Esophagus mucosa (tissue), 1 donor: Measurements from ENCODE around the gene GMFB. TPM values are rescaled to one million over a fixed set of nuclear protein-coding genes. Genes with fewer than 3 reads are reported as not detected.
A peak's percentile ranks its signal among the peaks of the same experiment; 100 is the strongest.

Source experiments
- ATAC-seq: fragments of 200-7000 bp; cut with Tn5 transposase; one replicate; pipeline ENCODE4 v1.9.1; 2020
- total RNA-seq: library from RNA; stranded (reverse); gene quantifications from one replicate; pipeline ENCODE4 v1.2.4, GENCODE V29; 2023
- donor health status: DM: yes; HTN: yes; CAD: no.

Gene GMFB
- 25.3 TPM for total RNA-seq

DNA sequence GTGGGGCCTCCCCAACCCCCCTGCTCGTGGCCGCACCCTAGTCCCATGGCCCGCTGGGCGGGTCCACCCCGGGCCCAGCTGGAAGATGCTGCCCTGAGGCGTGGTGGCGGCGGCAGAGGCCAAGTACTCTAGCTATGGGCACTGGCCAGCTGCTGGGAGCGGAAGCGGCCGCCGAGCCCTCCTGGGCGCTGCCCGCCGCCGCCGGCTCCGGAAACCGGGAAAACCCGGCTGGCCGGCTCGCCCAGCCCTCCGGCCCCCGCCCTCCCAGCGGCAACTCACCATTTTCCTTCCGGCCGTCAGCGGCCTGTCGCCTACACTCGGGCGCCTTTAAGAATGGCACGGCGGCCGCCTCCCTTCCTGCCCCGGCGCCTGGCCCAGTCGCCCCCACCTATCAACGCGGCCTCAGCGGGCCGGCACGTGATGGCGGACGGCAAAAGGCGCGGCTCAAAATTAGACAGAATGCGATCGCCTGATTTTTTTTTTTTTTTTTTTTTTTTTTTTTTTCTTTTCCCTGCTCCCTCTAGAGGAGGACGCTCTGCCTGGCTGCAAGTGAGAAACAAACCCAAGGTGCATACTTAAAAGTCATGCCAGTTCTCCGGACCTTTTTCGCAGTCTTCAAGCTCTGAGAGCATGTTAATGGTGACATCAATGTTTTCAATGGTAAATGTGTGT lies at the start of gene GMFB:
Gene GMFB (minus strand): TSS at position 335 of the 672 bp plus-strand sequence. CDS start 53 bp downstream, at position 282.
- ATAC-seq: peak; percentile 97

DNA sequence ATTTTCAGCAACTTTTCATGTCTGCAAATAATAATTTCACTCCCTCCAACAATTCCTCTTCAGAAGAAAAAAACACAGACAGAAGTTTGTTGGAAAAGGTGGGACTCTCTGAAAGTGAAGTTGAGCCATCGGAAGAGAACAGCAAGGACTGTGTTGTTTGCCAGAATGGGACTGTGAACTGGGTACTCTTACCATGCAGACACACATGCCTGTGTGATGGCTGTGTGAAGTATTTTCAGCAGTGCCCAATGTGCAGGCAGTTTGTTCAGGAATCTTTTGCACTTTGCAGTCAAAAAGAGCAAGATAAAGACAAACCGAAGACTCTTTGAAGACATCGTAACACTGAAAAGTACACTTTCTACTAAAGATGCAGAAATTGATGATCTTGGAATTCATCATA lies 49.3 kb upstream of the GMFB start:
- no peak for ATAC-seq

DNA sequence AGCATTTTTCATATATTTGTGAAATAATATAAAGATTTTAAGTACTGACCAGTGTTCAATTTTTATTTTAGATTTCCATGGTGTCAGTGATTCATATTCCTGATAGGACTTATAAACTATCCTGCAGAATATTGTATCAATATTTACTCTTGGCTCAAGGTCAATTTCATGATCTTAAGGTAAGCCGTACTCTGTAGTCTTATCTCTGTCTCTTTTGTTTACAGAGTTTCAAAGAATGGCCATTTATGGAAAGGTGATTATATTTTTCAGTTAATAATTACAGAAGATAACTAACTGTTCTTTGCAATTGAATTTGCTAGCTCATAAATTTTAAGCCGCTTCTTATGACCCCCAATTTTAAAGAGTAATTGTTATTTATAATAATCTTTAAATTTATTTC lies 48.9 kb upstream of the GMFB start:
- ATAC-seq: no peak

DNA sequence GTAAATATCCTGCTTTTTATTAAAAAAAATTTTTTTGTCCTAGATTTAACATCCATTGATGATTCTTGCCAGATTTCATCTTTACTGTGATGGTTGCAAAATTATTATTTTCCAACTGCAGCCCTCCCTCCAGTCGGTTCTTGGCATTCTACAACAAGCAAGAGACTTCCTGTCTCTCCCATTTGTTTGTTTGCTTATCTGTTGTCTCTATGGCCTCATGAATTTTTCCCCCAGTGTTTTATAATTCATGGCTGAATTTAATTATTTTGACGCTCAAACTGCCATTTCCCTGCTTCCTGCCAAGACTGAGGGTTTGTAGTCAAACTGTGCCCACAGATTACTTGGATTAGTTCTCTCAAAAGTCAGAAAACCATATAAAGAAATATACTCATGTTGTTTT lies 46.9 kb upstream of the GMFB start:
- no peak for ATAC-seq

DNA sequence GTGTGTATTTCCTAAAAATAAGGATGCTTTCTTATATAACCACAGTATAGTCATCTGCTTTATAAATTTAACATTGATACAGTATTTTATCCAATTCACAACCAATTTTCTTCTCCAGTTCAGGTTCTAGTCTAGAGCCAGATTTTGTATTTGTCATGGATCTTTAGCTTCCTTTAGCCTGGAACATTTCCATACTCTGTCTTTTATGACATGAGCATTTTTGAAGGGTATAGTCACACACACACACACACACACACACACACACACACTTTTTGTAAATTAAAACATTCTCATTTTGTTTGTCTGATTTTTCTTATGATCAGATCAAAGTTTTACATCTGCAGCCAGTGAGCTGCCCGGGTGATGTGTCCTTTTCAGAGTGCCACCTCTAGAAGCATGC lies 46.3 kb upstream of the GMFB start:
- ATAC-seq: no peak

DNA sequence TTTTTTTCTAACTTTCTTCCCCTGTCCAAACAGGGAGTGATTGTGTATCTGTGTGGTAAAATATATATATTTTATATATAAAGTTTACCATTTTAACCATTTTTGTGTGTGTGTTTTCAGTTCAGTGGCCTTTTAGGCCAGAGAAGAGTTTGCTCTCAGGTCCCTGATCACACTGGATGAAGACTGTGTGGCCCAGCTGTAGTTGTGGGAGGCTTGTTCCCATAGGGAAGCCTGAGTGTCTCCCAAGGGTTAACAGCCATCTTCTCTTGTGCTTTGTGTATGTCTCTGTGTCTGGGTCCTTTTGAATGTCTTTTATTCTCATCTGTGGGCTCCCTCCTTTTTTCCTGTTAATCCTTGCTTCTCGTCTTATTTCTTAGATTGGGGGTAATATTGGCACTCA lies 44.3 kb upstream of the GMFB start:
- no peak for ATAC-seq

DNA sequence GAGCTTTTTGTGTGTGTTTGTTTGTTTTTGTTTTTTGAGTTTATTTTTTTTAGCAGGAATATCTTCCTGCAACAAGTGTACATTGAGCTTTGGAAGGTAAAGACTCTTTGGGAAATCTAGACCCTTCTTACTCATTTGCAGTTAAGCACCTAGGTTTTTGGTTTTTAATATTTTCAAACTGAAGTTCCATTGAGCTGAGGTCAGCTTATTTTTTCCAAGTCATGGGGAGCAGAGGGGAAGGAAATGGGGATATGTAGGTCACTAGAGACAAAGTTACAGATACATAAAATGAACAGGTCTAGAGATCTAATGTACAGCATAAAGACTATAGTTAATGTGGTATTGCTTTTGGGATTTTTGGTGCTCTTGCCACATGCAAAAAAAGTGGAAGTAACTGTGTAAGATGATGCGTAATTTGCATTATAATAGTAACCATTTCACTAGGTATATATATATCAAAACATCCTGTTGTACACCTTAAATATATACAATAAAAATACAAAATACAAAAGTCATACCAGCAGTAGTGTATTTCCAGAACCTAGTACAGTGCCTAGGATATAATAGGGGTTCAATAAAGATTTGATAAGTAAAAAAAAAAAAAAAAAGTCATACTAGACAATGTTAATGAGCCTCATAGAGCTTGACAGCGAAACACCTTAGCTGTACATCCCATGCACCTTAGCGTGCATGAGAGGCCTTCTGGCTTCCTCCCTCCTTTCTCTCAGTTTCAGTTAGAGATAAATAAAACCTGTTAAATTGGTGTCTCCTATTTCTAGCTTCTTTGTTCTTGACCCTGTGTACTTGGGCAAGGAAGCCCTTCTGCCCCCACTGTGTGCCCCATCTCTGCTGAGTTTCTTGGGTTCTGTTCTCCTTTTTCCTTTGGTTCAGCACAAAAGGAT lies 43.6 kb upstream of the GMFB start:
- ATAC-seq: no peak

DNA sequence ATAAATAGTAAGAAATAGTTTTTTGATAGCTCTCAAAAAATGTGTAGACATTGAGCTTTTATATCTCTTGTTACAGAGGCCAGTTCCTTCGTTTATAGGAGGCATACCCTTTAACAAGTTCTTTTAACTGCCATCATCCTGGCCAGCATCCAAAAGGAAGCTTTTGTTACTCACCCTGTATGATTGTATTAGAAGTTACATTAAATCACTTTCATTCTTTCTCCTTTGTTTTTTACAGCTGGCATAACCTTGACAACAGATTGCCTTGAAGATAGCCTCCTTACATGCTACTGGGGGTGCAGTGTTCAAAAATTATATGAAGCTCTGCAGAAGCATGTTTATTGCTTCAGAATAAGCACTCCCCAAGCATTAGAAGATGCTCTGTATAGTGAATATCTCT lies 41.0 kb upstream of the GMFB start:
- ATAC-seq: no peak

DNA sequence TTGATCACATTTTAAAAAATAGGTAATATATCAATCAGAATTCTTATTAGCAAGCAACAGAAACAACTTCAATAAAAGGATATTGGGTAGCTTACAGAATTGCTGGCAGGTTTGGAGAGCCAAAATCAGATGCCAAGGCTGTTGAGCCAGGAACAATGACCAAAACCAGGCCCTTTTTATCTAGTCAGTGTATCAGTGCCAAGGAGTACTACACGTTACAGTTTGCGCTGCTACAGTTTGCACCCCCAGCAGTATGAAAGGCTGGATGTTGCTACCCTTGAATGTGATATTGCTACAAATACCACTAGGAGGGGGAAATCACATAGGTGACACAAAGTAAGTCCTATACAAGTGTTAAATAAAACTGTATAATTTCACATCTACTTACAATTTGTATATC lies 40.2 kb upstream of the GMFB start:
- no peak for ATAC-seq

DNA sequence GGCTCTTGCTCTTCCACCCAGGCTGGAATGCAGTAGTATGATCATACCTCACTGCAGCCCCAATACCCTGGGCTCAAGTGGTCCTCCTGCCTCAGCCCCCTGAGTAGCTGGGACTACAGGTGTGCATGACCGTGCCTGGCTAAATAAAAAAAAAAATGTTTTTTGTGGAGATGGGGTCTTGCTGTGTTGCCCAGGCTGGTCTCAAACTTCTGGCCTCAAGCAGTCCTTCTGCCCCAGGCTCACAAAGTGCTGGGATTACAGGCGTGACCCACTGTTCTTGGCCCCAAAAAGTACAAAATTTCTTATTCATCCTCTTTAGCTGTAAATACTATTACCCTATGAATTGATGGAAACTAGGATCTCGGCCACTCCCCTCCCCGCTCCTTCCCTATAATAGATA lies 35.6 kb upstream of the GMFB start:
- no peak for ATAC-seq

DNA sequence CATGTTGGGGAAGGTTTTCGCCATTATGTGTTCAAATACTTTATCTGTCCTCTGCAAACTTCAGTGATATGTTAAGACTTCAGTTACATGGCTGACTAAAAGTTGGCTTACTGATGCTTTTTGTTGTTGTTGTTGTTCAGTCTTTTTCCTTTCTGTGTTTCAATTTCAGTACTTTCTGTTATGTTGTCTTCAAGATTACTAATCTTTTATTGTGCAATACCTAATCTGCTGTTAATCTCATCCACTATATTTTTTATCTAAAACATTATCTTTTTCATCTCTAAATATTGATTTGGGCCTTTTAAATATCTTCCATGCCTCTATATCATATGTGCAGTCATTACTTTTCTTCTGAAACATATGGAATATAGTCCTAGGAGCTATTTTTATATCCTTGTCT lies 27.9 kb upstream of the GMFB start:
- no peak for ATAC-seq

DNA sequence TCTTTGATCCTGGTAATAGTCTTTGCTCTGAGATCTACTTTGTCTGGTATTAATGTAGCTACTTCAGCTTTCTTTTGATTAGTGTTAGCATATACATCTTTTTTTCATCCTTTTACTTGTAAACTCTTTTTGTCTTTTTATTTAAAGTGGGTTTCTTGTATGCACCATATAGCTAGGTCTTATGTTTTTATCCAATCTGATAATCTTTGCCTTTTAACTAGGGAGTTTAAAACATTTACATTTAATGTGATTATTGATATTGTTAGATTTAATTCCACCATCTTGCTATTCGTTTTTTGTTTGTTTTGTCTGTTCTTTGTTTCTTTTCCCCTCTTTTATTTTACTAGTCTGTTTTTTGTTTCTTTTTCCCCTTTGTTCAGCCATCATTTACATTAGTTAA lies 26.9 kb upstream of the GMFB start:
- ATAC-seq: no peak

DNA sequence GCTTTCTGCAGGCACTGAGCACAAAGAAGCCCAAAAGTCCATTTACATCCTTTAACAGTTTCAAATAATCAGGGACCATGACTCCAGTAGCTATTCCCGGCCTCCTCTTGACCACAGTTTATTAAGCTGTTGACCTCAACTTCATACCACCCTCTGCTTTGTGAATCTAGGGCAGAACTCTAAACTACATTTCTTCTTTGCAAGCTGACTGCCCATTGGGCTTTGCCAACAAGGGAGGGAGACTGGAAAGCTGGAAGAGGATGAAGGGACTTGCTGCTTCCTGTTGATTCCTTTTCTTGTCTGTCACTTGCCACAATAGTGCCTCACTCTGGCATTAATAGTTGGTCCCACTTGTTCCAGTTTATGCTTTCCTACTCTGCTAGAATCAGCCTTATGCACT lies 23.6 kb upstream of the GMFB start:
- ATAC-seq: no peak

DNA sequence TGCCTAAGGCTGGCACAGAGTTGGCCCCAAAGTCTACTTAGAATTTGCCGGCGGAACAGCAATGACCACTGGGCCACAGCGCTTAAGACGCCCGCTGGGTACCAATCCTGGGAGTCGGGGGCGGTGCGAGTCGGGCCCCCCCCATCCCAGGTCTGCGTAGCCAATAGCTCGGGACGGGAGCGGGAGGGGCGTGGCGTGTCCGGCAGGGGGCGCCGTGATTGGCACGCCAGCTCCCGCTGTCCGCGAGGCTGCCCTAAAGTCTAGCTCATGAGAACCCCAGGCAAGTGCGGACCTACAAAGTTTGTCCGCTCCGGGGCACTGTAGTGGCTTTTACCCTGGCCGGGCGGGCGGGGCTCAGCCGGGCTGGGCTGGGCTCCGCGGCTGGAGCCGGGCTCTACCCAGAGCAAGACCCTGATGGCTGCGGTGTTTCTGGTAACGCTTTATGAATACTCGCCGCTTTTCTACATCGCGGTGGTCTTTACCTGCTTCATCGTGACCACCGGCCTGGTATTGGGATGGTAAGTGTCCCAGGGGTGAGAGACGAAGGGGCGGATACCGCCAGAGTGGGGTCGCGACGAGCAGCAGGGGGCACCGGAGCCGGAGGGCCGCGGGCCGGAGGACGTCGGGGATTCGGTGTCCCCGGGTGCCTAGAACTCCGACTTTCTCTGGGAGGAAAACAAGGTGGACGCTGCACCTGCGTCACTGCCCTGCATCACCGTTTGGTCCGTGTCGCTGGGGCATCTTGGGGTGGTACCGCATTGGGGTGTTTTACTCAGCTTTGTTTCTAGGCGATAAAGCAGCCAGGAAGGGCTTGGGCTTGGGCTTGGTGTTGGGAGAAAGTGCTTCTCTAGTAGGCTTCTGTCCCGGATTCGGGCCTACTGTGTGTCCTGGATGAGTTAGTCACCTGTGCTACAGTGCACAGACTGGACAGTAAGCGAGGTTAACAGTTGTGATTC lies 21.0 kb upstream of the GMFB start, which contains the start of gene CGRRF1:
Gene CGRRF1 (plus strand): TSS at position 361 of the 956 bp plus-strand sequence. CDS start 54 bp downstream, at position 415.
- ATAC-seq: peak; percentile 99

DNA sequence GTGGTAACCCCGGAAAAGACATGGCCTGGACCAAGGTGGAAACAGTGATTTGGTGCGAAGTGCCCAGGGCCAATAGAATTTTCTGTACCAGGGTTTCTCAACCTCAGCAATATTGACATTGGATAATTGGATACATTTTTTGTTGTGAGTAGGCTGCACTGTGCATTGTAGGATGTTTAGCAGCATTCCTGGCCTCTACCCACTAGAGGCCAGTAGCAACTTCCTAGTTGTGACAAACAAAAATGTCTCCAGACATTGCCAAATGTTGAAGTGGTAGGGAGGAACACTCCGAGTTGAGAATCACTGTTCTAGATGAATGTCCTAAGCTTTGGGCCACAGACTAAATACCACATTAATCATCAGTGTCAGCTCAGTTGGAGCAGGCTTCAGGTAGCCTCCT lies 14.7 kb upstream of the GMFB start:
- peak; percentile 36 for ATAC-seq

DNA sequence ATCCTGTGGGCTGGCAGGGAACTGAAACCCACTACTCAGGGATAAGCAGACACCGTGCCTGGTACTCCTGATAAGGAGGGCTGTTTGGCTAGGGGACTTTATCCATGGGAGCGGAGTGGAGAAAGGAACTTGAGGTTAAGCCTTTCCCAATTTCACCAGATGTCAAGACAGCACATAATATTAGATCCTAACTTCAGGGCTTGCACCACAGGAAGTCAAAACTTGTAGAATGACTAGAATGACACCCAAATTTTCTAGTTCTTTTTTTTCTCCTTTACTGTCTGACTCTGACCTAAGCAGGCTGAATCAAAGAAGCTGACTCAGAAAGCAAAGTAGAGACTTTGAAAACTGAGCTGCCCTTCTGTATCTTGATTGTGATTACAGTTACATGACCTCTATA lies 13.8 kb upstream of the GMFB start:
- no peak for ATAC-seq

DNA sequence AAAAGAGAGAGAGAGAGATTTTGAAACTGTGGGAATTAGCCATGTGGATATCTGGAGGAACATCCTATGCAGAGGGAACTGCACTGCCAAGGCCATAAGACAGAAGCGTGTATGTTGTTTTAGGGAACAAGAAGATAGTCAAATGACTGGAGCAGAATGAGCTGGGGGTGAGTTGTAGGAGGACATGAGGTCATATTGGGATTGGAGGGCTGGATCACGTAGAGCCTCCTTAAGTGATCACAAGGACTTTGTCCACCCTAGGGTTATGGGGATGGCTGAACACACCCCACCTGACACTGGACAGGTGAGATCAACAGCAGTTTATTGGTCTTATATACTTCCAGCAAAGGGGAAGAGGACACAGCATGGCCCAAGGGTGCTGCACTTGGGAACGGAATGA lies 12.7 kb upstream of the GMFB start:
- no peak for ATAC-seq

DNA sequence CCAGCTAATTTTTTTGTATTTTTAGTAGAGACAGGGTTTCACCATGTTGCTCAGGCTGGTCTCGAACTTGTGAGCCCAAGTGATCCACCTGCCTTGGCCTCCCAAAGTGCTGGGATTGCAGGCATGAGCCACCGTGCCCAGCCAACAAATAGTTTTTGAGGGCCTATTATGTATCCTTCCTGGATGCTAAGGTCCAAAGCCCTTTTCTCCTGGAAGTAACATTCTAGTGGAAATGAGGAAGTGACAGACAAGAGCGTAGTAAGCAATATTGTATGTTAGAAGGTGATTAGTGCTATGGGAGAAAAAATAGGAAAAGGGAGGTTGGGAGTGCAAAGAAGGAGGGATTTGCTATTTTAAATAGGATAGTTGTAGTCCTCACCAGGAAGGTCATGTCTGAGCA lies 12.0 kb upstream of the GMFB start:
- ATAC-seq: no peak

DNA sequence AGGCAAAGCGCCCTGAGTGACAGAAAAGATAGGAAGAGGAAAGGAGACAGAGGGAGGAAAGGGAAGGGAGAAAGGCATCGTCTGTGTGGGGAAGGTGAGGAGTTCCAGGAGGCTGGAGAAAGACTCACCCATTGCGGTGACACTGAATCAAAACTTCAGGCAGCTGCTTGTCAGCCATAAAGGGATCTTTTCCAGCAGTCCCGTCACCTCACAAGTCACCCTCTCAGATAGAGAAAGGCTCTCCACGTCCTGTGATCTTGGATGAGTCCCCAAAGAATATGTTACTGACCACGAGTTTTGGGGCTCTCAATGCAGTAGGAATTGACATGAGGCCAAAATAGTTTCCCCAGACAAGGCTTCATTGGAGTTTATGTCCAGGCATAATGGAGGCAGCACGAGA lies 9.8 kb upstream of the GMFB start:
- ATAC-seq: no peak

DNA sequence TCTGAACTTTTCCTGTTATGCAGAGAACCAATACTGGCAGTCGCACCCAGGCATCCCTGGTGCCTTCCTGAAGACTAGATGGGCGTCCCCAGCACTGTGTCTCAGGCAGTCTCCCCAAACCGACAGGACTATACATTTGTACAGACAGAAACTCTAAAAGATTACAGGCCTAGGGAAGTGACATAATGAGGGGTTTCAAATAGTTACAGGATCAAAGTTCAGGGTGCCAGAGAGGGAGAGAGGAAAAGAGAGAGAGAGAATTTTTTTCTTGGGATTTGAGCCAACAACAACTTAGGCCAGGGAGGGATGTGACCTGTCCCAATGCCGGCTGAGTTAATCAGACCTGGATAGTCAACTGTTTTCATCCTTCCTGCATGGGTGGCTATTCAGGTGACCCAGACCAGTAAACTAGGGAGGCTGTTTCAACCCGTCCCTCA lies 9.3 kb upstream of the GMFB start:
- no peak for ATAC-seq

DNA sequence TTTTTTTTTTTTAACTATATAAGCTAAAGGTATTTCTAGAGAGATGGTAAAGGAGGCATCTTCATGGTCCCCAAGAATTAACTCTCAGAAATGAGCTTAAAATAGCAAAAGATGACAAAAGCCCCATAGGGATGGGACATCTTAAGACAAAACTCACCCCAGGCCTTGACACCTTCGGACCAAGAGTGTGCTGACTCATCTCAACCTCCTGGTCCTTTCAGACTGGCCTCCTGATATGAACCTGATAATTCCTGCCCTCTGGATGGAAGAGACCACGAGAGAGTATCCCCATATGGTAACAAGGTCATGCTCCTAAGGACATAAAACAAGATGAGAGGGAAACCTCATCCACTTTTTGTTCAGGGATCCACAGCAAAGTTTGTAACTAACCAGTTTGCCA lies 8.4 kb upstream of the GMFB start:
- ATAC-seq: no peak

DNA sequence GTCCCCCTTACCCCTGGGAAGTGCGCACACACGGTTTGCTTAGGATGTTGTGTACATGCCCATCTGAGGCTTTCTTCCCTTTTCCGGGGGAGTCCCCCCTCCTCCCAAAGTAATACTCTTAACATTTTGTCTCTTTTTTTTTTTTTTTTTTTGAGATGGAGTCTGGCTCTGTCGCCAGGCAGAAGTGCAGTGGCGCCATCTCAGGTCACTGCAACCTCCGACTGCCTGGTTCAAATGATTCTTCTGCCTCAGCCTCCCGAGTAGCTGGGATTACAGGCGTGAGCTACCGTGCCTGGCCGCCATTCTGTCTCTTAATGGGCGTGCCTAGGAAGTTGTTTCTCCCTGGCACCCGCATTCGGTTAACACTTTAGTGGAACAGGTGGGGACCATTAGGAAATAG lies 4.5 kb upstream of the GMFB start:
- no peak for ATAC-seq
